DND-41 (cell line): Measurements from ENCODE around the gene TALDO1.

Experiments used
- ATAC-seq: fragments of 200-7000 bp; cut with Tn5 transposase; 3 replicates; pipeline ENCODE4 v1.9.1; 2021; ENCODE audit warnings: low read depth; ENCODE audit not compliant: insufficient read depth
- DNase-seq: peaks from one replicate; pipeline ENCODE4 v3.0.0-alpha.2; 2020
- H2AFZ ChIP-seq: 2 replicates; pipeline ENCODE4 v1.6.0; 2012; ENCODE audit warnings: low read depth, low read length
- H3K27ac ChIP-seq: 2 replicates; pipeline ENCODE4 v1.5.1; 2012; ENCODE audit warnings: low read length, inconsistent platforms
- H3K27me3 ChIP-seq: fragments of 200-600 bp; sonication (generic); 2 replicates; pipeline ENCODE4 v1.6.0; 2012; ENCODE audit warnings: low read length, mild to moderate bottlenecking, inconsistent platforms; ENCODE audit not compliant: insufficient read depth, poor library complexity
- H3K36me3 ChIP-seq: 2 replicates; pipeline ENCODE4 v1.5.1; 2012; ENCODE audit warnings: low read length, inconsistent platforms; ENCODE audit not compliant: insufficient read depth
- H3K4me1 ChIP-seq: 2 replicates; pipeline ENCODE4 v1.5.1; 2012; ENCODE audit warnings: mild to moderate bottlenecking, low read length; ENCODE audit not compliant: insufficient read depth
- H3K4me2 ChIP-seq: 2 replicates; pipeline ENCODE4 v1.6.0; 2012; ENCODE audit warnings: mild to moderate bottlenecking, moderate library complexity, low read length, inconsistent platforms; ENCODE audit not compliant: insufficient read depth
- H3K4me3 ChIP-seq, 2 experiments: fragments of 200-600 bp in 1 of 2; shearing (Covaris generic) in 1 of 2; 2 replicates each; pipeline ENCODE4 v1.5.1; 2012 to 2016; ENCODE audit warnings: inconsistent platforms in 2 of 2, low read length in 2 of 2, mild to moderate bottlenecking in 2 of 2, low read depth in 1 of 2, moderate library complexity in 1 of 2
- H3K79me2 ChIP-seq: 2 replicates; pipeline ENCODE4 v1.6.0; 2012; ENCODE audit warnings: low read length, inconsistent platforms; ENCODE audit not compliant: insufficient read depth
- H3K9ac ChIP-seq: 2 replicates; pipeline ENCODE4 v1.6.0; 2012; ENCODE audit warnings: low read depth, mild to moderate bottlenecking, inconsistent platforms, low read length, moderate library complexity
- H3K9me3 ChIP-seq: 2 replicates; pipeline ENCODE4 v1.5.1; 2012; ENCODE audit warnings: low read length, moderate library complexity, mild to moderate bottlenecking, inconsistent platforms; ENCODE audit not compliant: insufficient read depth, severe bottlenecking
- H4K20me1 ChIP-seq: 2 replicates; pipeline ENCODE4 v1.6.0; 2012; ENCODE audit warnings: low read length; ENCODE audit not compliant: insufficient read depth
- EZH2 ChIP-seq: IDR thresholded peaks from 3 replicates; pipeline ENCODE4 v1.6.1; 2012; ENCODE audit warnings: borderline replicate concordance, low read depth, mild to moderate bottlenecking, moderate library complexity, low read length, inconsistent platforms; ENCODE audit not compliant: severe bottlenecking
- TF ChIP-seq, protein P1 (sequence below): IDR thresholded peaks from 2 replicates; pipeline ENCODE4 v1.5.1; 2012; ENCODE audit warnings: borderline replicate concordance, low read length, moderate library complexity, mild to moderate bottlenecking; ENCODE audit not compliant: poor library complexity, severe bottlenecking; ENCODE audit errors: extremely low read depth

The TALDO1 gene

DNA sequence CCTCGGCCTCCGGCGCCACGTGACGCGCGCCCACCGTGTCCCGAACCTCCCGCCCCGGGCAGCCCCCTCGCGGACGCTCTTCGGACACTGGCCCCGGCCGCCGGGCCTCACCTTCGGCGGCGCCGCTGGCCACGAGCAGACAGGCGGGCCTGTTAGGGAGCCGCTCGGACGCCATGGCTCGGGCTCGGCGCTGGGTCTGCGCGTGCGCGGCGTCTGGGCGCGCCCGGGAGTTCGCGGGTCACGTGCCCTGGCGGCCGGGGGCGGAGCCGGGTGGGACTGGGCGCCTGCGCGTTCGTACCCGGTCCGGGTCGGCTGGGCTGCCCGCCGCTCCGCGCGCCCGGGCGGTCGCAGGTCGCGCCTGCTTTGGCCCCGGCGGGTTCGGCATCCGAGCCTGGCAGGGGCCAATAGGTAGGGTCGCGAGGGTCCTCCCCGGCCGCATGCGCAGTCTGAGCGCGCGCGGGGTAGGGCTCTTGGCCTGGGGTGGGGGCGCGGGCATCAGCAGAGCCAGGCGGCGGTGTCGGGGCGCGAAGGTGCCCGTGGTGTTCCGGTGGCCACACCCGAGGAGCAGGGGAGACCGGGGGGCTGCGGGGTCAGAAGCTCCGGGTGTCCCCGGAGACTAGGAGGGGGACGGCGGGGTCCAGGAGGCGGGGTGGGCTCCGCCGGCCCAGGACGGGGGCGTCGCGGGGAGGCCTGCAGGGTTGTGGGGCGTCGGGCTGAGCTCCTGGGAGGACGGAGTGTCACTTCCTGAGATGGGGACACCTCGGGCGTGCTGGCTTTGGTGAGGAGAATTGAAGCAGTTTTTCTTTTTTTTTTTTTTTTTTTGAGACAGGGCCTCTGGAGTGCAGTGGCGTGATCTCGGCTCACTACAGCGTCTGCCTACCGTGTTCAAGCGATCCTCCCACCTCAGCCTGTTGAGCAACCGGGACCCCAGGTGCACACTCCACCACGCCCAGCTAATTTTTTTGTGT is 30.3 kb downstream of the TALDO1 start, which contains the start of gene GATD1:
Gene GATD1 (minus strand): TSS at position 200 of the 968 bp plus-strand sequence. CDS start 25 bp downstream, at position 175.
- peak within 1 kb of the TSS; percentile 87 for H3K27ac ChIP-seq
- peaks cover 59% of the 10 kb centered on the region for H4K20me1 ChIP-seq
- H3K9ac ChIP-seq: peak within 1 kb of the TSS; percentile 97
- H2AFZ ChIP-seq: peak within 1 kb of the TSS; percentile 97
- DNase-seq (peak; percentile 93), ATAC-seq (peak; percentile 80)
- TF ChIP-seq, protein P1, sequence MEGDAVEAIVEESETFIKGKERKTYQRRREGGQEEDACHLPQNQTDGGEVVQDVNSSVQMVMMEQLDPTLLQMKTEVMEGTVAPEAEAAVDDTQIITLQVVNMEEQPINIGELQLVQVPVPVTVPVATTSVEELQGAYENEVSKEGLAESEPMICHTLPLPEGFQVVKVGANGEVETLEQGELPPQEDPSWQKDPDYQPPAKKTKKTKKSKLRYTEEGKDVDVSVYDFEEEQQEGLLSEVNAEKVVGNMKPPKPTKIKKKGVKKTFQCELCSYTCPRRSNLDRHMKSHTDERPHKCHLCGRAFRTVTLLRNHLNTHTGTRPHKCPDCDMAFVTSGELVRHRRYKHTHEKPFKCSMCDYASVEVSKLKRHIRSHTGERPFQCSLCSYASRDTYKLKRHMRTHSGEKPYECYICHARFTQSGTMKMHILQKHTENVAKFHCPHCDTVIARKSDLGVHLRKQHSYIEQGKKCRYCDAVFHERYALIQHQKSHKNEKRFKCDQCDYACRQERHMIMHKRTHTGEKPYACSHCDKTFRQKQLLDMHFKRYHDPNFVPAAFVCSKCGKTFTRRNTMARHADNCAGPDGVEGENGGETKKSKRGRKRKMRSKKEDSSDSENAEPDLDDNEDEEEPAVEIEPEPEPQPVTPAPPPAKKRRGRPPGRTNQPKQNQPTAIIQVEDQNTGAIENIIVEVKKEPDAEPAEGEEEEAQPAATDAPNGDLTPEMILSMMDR: peak; percentile 6
- TF ChIP-seq EZH2: no peak
- peaks cover 47% of the 10 kb centered on the region for H3K36me3 ChIP-seq
- peak within 1 kb of the TSS; percentile 88 to 92 for H3K4me3 ChIP-seq
- H3K4me2 ChIP-seq: peak within 1 kb of the TSS; percentile 89
- H3K79me2 ChIP-seq: peaks cover 71% of the 10 kb centered on the region
- peaks cover 48% of the 10 kb centered on the region for H3K4me1 ChIP-seq
- H3K9me3 ChIP-seq: no peaks in the 10 kb centered on the region
- no peaks in the 10 kb centered on the region for H3K27me3 ChIP-seq

DNA sequence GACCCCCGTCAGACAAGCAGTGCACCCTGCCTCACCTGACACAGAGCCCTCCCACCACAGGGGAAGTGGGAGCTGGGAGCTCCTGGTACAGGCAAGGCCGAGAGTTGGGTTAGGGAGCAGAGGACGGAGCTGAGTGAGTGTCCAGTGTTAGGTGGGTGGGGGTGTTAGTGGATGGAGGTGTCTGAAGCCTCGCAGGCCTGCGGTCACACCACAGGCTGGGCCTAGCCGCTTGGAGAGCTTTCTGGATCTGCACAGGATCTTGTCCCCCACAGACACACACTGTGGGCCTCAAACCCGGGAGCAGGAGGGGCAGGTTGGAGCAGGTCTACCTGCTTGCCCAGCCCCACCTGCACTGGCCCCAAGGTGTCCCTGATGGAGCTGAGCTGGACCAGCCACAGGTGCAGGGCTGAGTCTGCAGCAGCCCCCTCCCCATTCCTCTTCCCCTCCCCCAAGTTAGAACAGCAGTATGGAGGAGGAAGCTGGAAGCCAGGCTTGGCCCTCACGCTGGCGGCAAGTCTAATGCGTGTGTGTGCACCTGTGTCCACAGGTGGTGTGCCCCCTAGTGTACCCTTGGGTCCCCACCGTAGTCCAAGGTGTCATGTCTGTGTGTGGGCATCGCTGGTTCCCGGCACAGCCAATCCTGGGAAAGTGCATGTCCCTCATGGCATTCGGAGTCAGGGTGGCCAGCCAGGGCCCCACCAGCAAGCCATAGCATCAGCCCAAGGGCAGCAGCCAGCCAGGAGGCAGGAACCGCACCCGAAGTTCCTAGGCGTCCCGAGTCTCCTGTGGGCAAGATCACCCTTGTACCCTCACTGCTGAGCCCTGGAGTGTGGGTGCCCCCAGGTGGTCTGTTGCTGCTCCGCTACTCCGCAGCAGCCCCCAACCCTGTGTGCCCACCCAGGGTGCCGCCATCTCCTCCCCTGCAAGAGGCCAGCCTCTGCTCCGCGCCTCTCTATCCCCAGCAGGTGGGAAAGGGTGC is 32.0 kb downstream of the TALDO1 start:
- H3K79me2 ChIP-seq: peaks cover 54% of the 10 kb centered on the region
- H4K20me1 ChIP-seq: peaks cover 47% of the 10 kb centered on the region
- peaks cover 36% of the 10 kb centered on the region for H3K36me3 ChIP-seq

DNA sequence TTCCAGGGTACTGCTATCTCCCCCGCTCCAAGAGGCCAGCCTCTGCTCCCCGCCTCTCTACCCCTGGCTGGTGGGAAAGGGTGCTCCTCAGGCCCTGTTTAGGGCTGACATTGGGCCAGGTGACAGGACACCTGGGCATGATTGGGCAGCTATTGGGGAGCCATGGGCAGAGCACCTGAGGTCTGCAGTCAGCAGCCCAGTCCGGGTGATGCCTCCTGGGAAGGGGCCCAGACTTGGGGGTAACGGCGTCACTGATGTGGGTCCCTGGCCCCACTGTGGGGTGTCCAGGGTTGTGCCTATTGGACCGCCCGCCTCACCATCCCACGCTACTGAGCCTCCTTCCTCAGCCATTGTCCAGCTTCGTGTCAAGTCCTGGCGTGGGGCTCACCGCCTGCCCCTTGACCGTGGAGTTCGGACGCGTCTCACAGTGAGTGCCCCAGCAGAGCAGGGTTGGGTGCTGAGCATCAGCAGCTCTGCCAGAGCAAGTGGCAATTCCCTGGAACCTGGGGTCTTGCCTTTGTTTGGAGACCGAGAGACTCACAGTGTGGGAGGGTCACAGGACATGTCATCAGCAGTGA is 32.8 kb downstream of the TALDO1 start:
- Histone ChIP-seq H3K9me3 (no peaks in the 10 kb centered on the region), H3K4me1 (peaks cover 43% of the 10 kb centered on the region), H3K36me3 (peaks cover 32% of the 10 kb centered on the region), H2AFZ (no peak overlapping the region), H4K20me1 (peaks cover 43% of the 10 kb centered on the region), H3K79me2 (peaks cover 48% of the 10 kb centered on the region), H3K27ac (no peak overlapping the region), H3K4me2 (peak overlapping the region; percentile 20; the same call in 1 of the 2 replicates), H3K27me3 (no peaks in the 10 kb centered on the region), H3K9ac (peak overlapping the region; percentile 17; the same call in 1 of the 2 replicates), H3K4me3 (no peak overlapping the region)
- DNase-seq (no peak), ATAC-seq (no peak)
- no peak for TF ChIP-seq EZH2
- TF ChIP-seq, protein P1: no peak

More for the DNA sequence above, 32.0 kb downstream of the TALDO1 start:
- Histone ChIP-seq H3K9ac (peak overlapping the region; percentile 97; the same call in 1 of the 2 replicates), H3K4me2 (peak overlapping the region; percentile 89), H3K27me3 (no peaks in the 10 kb centered on the region), H3K9me3 (no peaks in the 10 kb centered on the region), H2AFZ (no peak overlapping the region), H3K27ac (no peak overlapping the region), H3K4me1 (peaks cover 48% of the 10 kb centered on the region), H3K4me3 (no peak overlapping the region)
- DNase-seq: no peak
- no peak for ATAC-seq
- TF ChIP-seq EZH2: no peak
- TF ChIP-seq, protein P1: no peak
